H1 (cell line): ENCODE measurements around the gene HOMER1. TPM values are rescaled to one million over a fixed set of nuclear protein-coding genes. Genes with fewer than 3 reads are reported as not detected.

Experiments used
- CTCF ChIA-PET: fragments of 300-600 bp; sonication (Branson Sonifier 250); formaldehyde crosslinking; loops from one replicate; lab custom pipeline; 2021; ENCODE audit not compliant: partially characterized antibody; lab: Charles Lee
- POLR2A ChIA-PET: fragments of 300-600 bp; sonication (Branson Sonifier 250); formaldehyde crosslinking; loops from one replicate; lab custom pipeline; 2021; ENCODE audit warnings: inconsistent platforms; ENCODE audit not compliant: partially characterized antibody; lab: Charles Lee
- DNase-seq, 2 experiments: peaks; one replicate each; pipeline versions ENCODE4 v3.0.0 to v3.0.0-alpha.2; 2010 to 2022; ENCODE audit warnings: low spot score in 2 of 2, low read depth in 1 of 2, mixed read lengths in 1 of 2
- FAIRE-seq: peaks from 2 replicates; lab custom pipeline; 2011; peaks lifted over from hg19 to GRCh38; lab: Jason Lieb, UNC
- H2AFZ ChIP-seq: 2 replicates; pipeline ENCODE4 v1.8.1; 2012; ENCODE audit warnings: low read length, inconsistent platforms
- H2AK5ac ChIP-seq: 2 replicates; pipeline ENCODE4 v1.6.1; 2013; ENCODE audit warnings: low read depth, low read length
- H2BK120ac ChIP-seq: replicated peaks from 2 replicates; pipeline ENCODE3; 2013; ENCODE audit warnings: low read depth, low read length, inconsistent platforms
- H2BK12ac ChIP-seq: 2 replicates; pipeline ENCODE4 v1.6.1; 2013; ENCODE audit warnings: low read depth, low read length
- H2BK15ac ChIP-seq: 2 replicates; pipeline ENCODE4 v1.6.1; 2013; ENCODE audit warnings: low read length
- H2BK20ac ChIP-seq: 2 replicates; pipeline ENCODE4 v1.6.1; 2013; ENCODE audit warnings: low read length
- H2BK5ac ChIP-seq: 2 replicates; pipeline ENCODE4 v1.6.1; 2013; ENCODE audit warnings: low read depth, low read length
- H3K14ac ChIP-seq: 2 replicates; pipeline ENCODE4 v1.6.1; 2013; ENCODE audit warnings: inconsistent platforms; ENCODE audit not compliant: insufficient read length
- H3K18ac ChIP-seq: 2 replicates; pipeline ENCODE4 v1.6.1; 2013; ENCODE audit warnings: low read length; ENCODE audit errors: extremely low read depth
- H3K23ac ChIP-seq: 2 replicates; pipeline ENCODE4 v1.6.1; 2013; ENCODE audit warnings: inconsistent platforms; ENCODE audit not compliant: insufficient read length
- H3K23me2 ChIP-seq: 2 replicates; pipeline ENCODE4 v1.6.1; 2013; ENCODE audit warnings: low read depth, low read length
- H3K27ac ChIP-seq: 2 replicates; pipeline ENCODE4 v1.6.1; 2011; ENCODE audit warnings: low read depth, low read length, inconsistent platforms
- H3K27me3 ChIP-seq, 4 experiments: replicated peaks in 1 of 4; 1 replicate in 1 of 4; 2 replicates in 3 of 4; pipeline versions ENCODE4 v1.6.1 to v1.8.1; 2011 to 2013; ENCODE audit warnings: low read length in 3 of 4, mild to moderate bottlenecking in 3 of 4, inconsistent platforms in 2 of 4, mixed read lengths in 2 of 4, moderate library complexity in 1 of 4; ENCODE audit not compliant: control insufficient read depth in 3 of 4, insufficient read depth in 3 of 4; ENCODE audit errors: extremely low read depth in 1 of 4
- H3K36me3 ChIP-seq, 4 experiments: 2 replicates each; pipeline versions ENCODE4 v1.6.1 to v1.8.1; 2011 to 2013; ENCODE audit warnings: mild to moderate bottlenecking in 4 of 4, low read length in 3 of 4, moderate library complexity in 2 of 4, control low read depth in 1 of 4, inconsistent platforms in 1 of 4; ENCODE audit not compliant: insufficient read depth in 4 of 4, control insufficient read depth in 2 of 4
- H3K4ac ChIP-seq: replicated peaks from 2 replicates; pipeline ENCODE3; 2013; ENCODE audit warnings: low read length, low read depth, mixed read lengths, inconsistent platforms; ENCODE audit not compliant: insufficient read length
- H3K4me1 ChIP-seq, 4 experiments: replicated peaks in 1 of 4; 1 replicate in 1 of 4; 2 replicates in 3 of 4; pipeline versions ENCODE4 v1.6.1 to v1.8.1; 2011 to 2013; ENCODE audit warnings: low read length in 3 of 4, inconsistent platforms in 2 of 4, mixed read lengths in 1 of 4; ENCODE audit not compliant: insufficient read depth in 4 of 4, control insufficient read depth in 3 of 4
- H3K4me2 ChIP-seq, 2 experiments: 2 replicates each; pipeline versions ENCODE4 v1.6.1 to v1.8.1; 2011 to 2013; ENCODE audit warnings: low read depth in 2 of 2, low read length in 2 of 2, control low read depth in 1 of 2, inconsistent platforms in 1 of 2, mild to moderate bottlenecking in 1 of 2; ENCODE audit not compliant: insufficient read depth in 1 of 2
- H3K4me3 ChIP-seq, 4 experiments: fragments of 200-600, 300-600 bp in 1 of 4; sonication (generic), shearing (Covaris generic), sonication (Bioruptor Twin) in 1 of 4; 2 replicates each; pipeline versions ENCODE4 v1.5.1 to v1.8.1; 2011 to 2016; ENCODE audit warnings: low read length in 4 of 4, low read depth in 3 of 4, control low read depth in 2 of 4, inconsistent platforms in 2 of 4, mild to moderate bottlenecking in 2 of 4, mixed read lengths in 1 of 4, moderate library complexity in 1 of 4; ENCODE audit not compliant: insufficient read depth in 2 of 4; ENCODE audit errors: extremely low read depth in 1 of 4
- H3K56ac ChIP-seq: replicated peaks from 2 replicates; pipeline ENCODE3; 2013; ENCODE audit warnings: low read depth, mild to moderate bottlenecking, mixed read lengths, low read length, inconsistent platforms; ENCODE audit not compliant: insufficient read length
- H3K79me1 ChIP-seq: 2 replicates; pipeline ENCODE4 v1.6.1; 2013; ENCODE audit warnings: low read depth, low read length, control low read depth
- H3K79me2 ChIP-seq, 2 experiments: 2 replicates each; pipeline versions ENCODE4 v1.6.1 to v1.8.1; 2012 to 2013; ENCODE audit warnings: low read length in 2 of 2, mild to moderate bottlenecking in 2 of 2, inconsistent platforms in 1 of 2; ENCODE audit not compliant: insufficient read depth in 2 of 2, control insufficient read depth in 1 of 2
- H3K9ac ChIP-seq, 4 experiments: replicated peaks in 1 of 4; 1 replicate in 1 of 4; 2 replicates in 3 of 4; pipeline versions ENCODE4 v1.6.1 to v1.8.1; 2011 to 2013; ENCODE audit warnings: low read depth in 3 of 4, low read length in 3 of 4, control low read depth in 2 of 4, mild to moderate bottlenecking in 2 of 4, moderate library complexity in 2 of 4, inconsistent platforms in 1 of 4; ENCODE audit errors: extremely low read depth in 1 of 4
- H3K9me3 ChIP-seq, 2 experiments: 2 replicates each; pipeline versions ENCODE4 v1.6.1 to v1.8.1; 2012 to 2013; ENCODE audit warnings: mild to moderate bottlenecking in 2 of 2, moderate library complexity in 2 of 2, control low read depth in 1 of 2, inconsistent platforms in 1 of 2, low read depth in 1 of 2, low read length in 1 of 2, mixed read lengths in 1 of 2; ENCODE audit not compliant: insufficient read depth in 2 of 2
- H4K20me1 ChIP-seq, 2 experiments: replicated peaks in 1 of 2; 2 replicates each; pipeline versions ENCODE3 to v1.8.1; 2011 to 2013; ENCODE audit warnings: inconsistent platforms in 2 of 2, low read length in 2 of 2, mild to moderate bottlenecking in 1 of 2; ENCODE audit not compliant: insufficient read depth in 2 of 2, control insufficient read depth in 1 of 2
- H4K5ac ChIP-seq: 2 replicates; pipeline ENCODE4 v1.6.1; 2013; ENCODE audit warnings: low read length, low read depth, mixed read lengths, inconsistent platforms; ENCODE audit not compliant: insufficient read length
- H4K8ac ChIP-seq: 2 replicates; pipeline ENCODE4 v1.8.0; 2013; ENCODE audit warnings: mild to moderate bottlenecking, moderate library complexity, low read length, inconsistent platforms; ENCODE audit not compliant: insufficient read depth; ENCODE audit errors: extremely low read depth
- H4K91ac ChIP-seq: replicated peaks from 2 replicates; pipeline ENCODE3; 2013; ENCODE audit warnings: low read length, mixed read lengths, inconsistent platforms; ENCODE audit not compliant: insufficient read length
- CBX5 ChIP-seq: fragments of 300-800, 300-1000 bp; sonication (generic); IDR thresholded peaks from 2 replicates; pipeline ENCODE4 v1.7.1; 2016; ENCODE audit warnings: antibody characterized with exemption, low read length, low read depth
- CEBPB ChIP-seq: IDR thresholded peaks from 2 replicates; pipeline ENCODE4 v1.6.1; 2012; ENCODE audit warnings: low read depth, low read length
- CREB1 ChIP-seq: IDR thresholded peaks from 2 replicates; pipeline ENCODE4 v1.6.1; 2012; ENCODE audit warnings: inconsistent platforms
- FOSL1 ChIP-seq: IDR thresholded peaks from 2 replicates; pipeline ENCODE4 v1.6.1; 2011; ENCODE audit warnings: mild to moderate bottlenecking, low read depth, low read length, moderate library complexity; ENCODE audit not compliant: insufficient read depth
- JUN ChIP-seq: IDR thresholded peaks from 2 replicates; pipeline ENCODE4 v1.6.1; 2011; ENCODE audit warnings: low read depth, mild to moderate bottlenecking, improper control_type of control experiment, low read length
- KDM4A ChIP-seq: IDR thresholded peaks from one replicate; pipeline ENCODE4 v1.7.1; 2012; ENCODE audit warnings: low read depth, mild to moderate bottlenecking, moderate library complexity, low read length, inconsistent platforms; ENCODE audit not compliant: severe bottlenecking
- MAX ChIP-seq: IDR thresholded peaks from 2 replicates; pipeline ENCODE4 v1.6.1; 2012; ENCODE audit warnings: inconsistent platforms
- RFX5 ChIP-seq: IDR thresholded peaks from 2 replicates; pipeline ENCODE4 v1.6.1; 2011; ENCODE audit warnings: low read depth, low read length, improper control_type of control experiment, borderline replicate concordance
- SAP30 ChIP-seq: fragments of 300-600 bp; sonication (generic); IDR thresholded peaks from 2 replicates; pipeline ENCODE4 v1.7.1; 2012; ENCODE audit warnings: low read length, moderate library complexity, mild to moderate bottlenecking, inconsistent platforms; ENCODE audit not compliant: insufficient read depth, insufficient replicate concordance
- USF2 ChIP-seq: IDR thresholded peaks from 2 replicates; pipeline ENCODE4 v1.6.1; 2011; ENCODE audit warnings: low read length, improper control_type of control experiment
- WGBS, 2 experiments: shearing (Covaris generic) in 1 of 2; methylation state at CpG; one replicate each; pipeline versions ENCODE4 v1.1.6 to v1.1.7; 2013 to 2015; ENCODE audit warnings: low lambda C conversion rate in 2 of 2, mixed read lengths in 2 of 2, inconsistent platforms in 1 of 2, low coverage in 1 of 2, missing lambda C conversion rate in 1 of 2; ENCODE audit not compliant: insufficient replicate concordance in 2 of 2, insufficient coverage in 1 of 2, insufficient read length in 1 of 2; ENCODE audit errors: extremely low coverage in 1 of 2, missing lambda C conversion rate in 1 of 2; 5-methylcytosine and 5-hydroxymethylcytosine counted together
- polyA plus RNA-seq, 7 experiments: library from polyadenylated mRNA; depleted of rRNA in 3 of 7; stranded (reverse) in 5 of 7; unstranded in 2 of 7; fragments of >200 nt in 5 of 7; fragments of 200-250 nt in 2 of 7; gene quantifications; 1 replicate in 5 of 7; 2 replicates in 1 of 7; 4 replicates in 1 of 7; pipeline versions ENCODE4 v1.2.1 to v1.2.3, GENCODE V29; 2011 to 2013; ENCODE audit warnings: missing spikeins in 2 of 7, mixed read lengths in 2 of 7
- total RNA-seq: library from RNA; stranded (reverse); fragmentation: NEBNext Ultra II Directional; extraction: Animal tissue kit (Norgen Biotek cat#: 25700); gene quantifications from 2 replicates; pipeline ENCODE4 v1.2.1, GENCODE V29; 2021

Gene HOMER1
- total and polyA plus RNA-seq, 2 of the 8 experiments (the other 6 are each of a cell fraction or from before 2014, with no cell fraction given): 6.4 to 57.9 TPM

DNA sequence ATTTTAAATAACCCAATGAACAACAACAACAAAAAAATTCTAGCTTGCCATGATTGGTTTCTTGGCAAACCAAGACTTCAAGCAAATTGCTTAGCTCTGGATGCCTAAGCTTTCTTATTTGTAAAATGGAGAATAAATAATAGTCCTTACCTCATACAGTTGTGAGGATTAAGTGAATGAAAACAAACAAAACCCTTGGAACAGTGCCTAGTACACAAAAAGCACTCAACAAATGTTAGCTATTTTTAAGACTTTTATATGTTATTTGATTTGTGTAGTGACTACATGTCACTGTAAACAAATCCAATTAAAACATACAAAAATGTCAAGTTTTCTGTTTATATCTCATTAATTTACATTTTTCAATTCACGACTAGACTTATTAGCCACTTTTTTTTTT, 13.5 kb upstream of the HOMER1 start:
- POLR2A ChIA-PET: interaction anchor here (1.1 kb wide), 1 partner anchor 13 kb away, joined by 4 read pairs; no protein-coding TSS in a partner anchor

More for the DNA sequence above, 13.5 kb upstream of the HOMER1 start:
- H4K91ac ChIP-seq: no peak overlapping the region
- H3K4me1 ChIP-seq: no peaks in the 10 kb centered on the region
- H3K79me1 ChIP-seq: no peaks in the 10 kb centered on the region
- WGBS, 2 experiments: 83% methylated on average over 1 of the region's 1 CpG; no CpG with 5 or more reads in 1 of the 2 experiments
- FAIRE-seq (no peak), DNase-seq (no peak)
- no peak overlapping the region for H3K27ac ChIP-seq
- peaks cover 22% of the 10 kb centered on the region in 2 experiments; a peak in 3 of 4 replicates for H3K9me3 ChIP-seq
- H3K27me3 ChIP-seq: no peaks in the 10 kb centered on the region
- CTCF ChIA-PET: interaction anchor here (1.0 kb wide), 2 partner anchors 9 to 14 kb away, joined by 3 read pairs; no protein-coding TSS in a partner anchor
- no peak overlapping the region for H2BK15ac ChIP-seq
- no peak overlapping the region for H2BK120ac ChIP-seq
- no peak overlapping the region for H2BK20ac ChIP-seq
- no peaks in the 10 kb centered on the region for H3K36me3 ChIP-seq
- no peak overlapping the region for H2AFZ ChIP-seq
- no peaks in the 10 kb centered on the region for H4K20me1 ChIP-seq
- H2BK12ac ChIP-seq: no peak overlapping the region
- H3K79me2 ChIP-seq: no peaks in the 10 kb centered on the region
- no peak overlapping the region for H3K4me3 ChIP-seq
- H4K8ac ChIP-seq: no peak overlapping the region
- no peak overlapping the region for H3K18ac ChIP-seq
- H4K5ac ChIP-seq: no peak overlapping the region
- TF ChIP-seq SAP30: no peak
- no peak for TF ChIP-seq USF2
- TF ChIP-seq JUN: no peak
- no peak for TF ChIP-seq FOSL1
- TF ChIP-seq KDM4A: no peak
- TF ChIP-seq RFX5: no peak
- TF ChIP-seq CBX5: no peak
- TF ChIP-seq CREB1: no peak
- TF ChIP-seq CEBPB: no peak
- no peak for TF ChIP-seq MAX
- H2BK5ac ChIP-seq: no peak overlapping the region
- H3K9ac ChIP-seq: no peak overlapping the region
- no peak overlapping the region for H2AK5ac ChIP-seq
- H3K23ac ChIP-seq: no peak overlapping the region
- H3K4ac ChIP-seq: no peak overlapping the region
- H3K23me2 ChIP-seq: no peaks in the 10 kb centered on the region
- no peak overlapping the region for H3K4me2 ChIP-seq
- H3K14ac ChIP-seq: no peak overlapping the region
- no peak overlapping the region for H3K56ac ChIP-seq
